PC-9 (cell line): ENCODE results near the gene FDX2. TPM values are rescaled to one million over a fixed set of nuclear protein-coding genes. Genes with fewer than 3 reads are reported as not detected.

Source experiments
- BruUV-seq: library from RNA; stranded (reverse); fragments of 400-500 nt; replicated peaks from 2 replicates; lab custom pipeline; 2021; lab: Mats Ljungman, UMichigan
- CTCF ChIA-PET: fragments of 300-600 bp; sonication (Branson Sonifier 250); formaldehyde crosslinking; loops from one replicate; lab custom pipeline; 2022; ENCODE audit warnings: antibody characterized with exemption; lab: Charles Lee
- POLR2A ChIA-PET: fragments of 300-600 bp; sonication (Branson Sonifier 250); formaldehyde crosslinking; loops from one replicate; lab custom pipeline; 2022; ENCODE audit warnings: antibody characterized with exemption; ENCODE audit not compliant: unreplicated experiment; lab: Charles Lee
- DNase-seq, 2 experiments: peaks; one replicate each; pipeline versions ENCODE4 v3.0.0 to v3.0.0-alpha.2; 2015 to 2022; ENCODE audit warnings: mixed read lengths in 1 of 2
- H2AFZ ChIP-seq: fragments of 200-600 bp; sonication (generic); 2 replicates; pipeline ENCODE4 v1.8.1; 2017; ENCODE audit warnings: antibody characterized with exemption
- H3F3A ChIP-seq: fragments of 200-600 bp; sonication (generic); 2 replicates; pipeline ENCODE4 v1.8.1; 2017; ENCODE audit warnings: antibody characterized with exemption, mild to moderate bottlenecking, low read depth; ENCODE audit not compliant: insufficient read depth
- H3K27ac ChIP-seq: fragments of 200-600 bp; sonication (generic); 2 replicates; pipeline ENCODE4 v1.6.1; 2016; ENCODE audit warnings: mixed run types
- H3K27me3 ChIP-seq: fragments of 200-600 bp; sonication (generic); 2 replicates; pipeline ENCODE4 v1.6.1; 2016; ENCODE audit warnings: low read depth, mixed run types; ENCODE audit not compliant: insufficient read depth
- H3K36me3 ChIP-seq: fragments of 200-600 bp; sonication (generic); 2 replicates; pipeline ENCODE4 v1.6.1; 2016; ENCODE audit warnings: low read depth, mixed run types
- H3K4me1 ChIP-seq: fragments of 200-600 bp; sonication (generic); replicated peaks from 2 replicates; pipeline ENCODE4 v1.6.1; 2016; ENCODE audit warnings: mixed run types; ENCODE audit not compliant: insufficient read depth
- H3K4me2 ChIP-seq: fragments of 200-600 bp; sonication (generic); 2 replicates; pipeline ENCODE4 v1.6.1; 2017; ENCODE audit warnings: mixed run types
- H3K4me3 ChIP-seq: fragments of 200-600 bp; sonication (generic); 2 replicates; pipeline ENCODE4 v1.6.1; 2016; ENCODE audit warnings: mixed run types
- H3K79me2 ChIP-seq: fragments of 200-600 bp; sonication (generic); 2 replicates; pipeline ENCODE4 v1.6.1; 2017; ENCODE audit warnings: low read depth, mixed run types
- H3K9me2 ChIP-seq: fragments of 200-600 bp; sonication (generic); 2 replicates; pipeline ENCODE4 v1.8.1; 2017; ENCODE audit warnings: mild to moderate bottlenecking; ENCODE audit not compliant: insufficient read depth
- H3K9me3 ChIP-seq: fragments of 200-600 bp; sonication (generic); 2 replicates; pipeline ENCODE4 v1.8.1; 2016; ENCODE audit warnings: low read depth; ENCODE audit not compliant: insufficient read depth
- H4K20me1 ChIP-seq: fragments of 200-600 bp; sonication (generic); 2 replicates; pipeline ENCODE4 v1.8.1; 2017; ENCODE audit not compliant: insufficient read depth
- EZH2 ChIP-seq: fragments of 200-600 bp; sonication (generic); IDR thresholded peaks from 2 replicates; pipeline ENCODE4 v1.8.0; 2017; ENCODE audit warnings: antibody characterized with exemption, low read depth
- intact Hi-C: fragments of 100-400 bp; cut with micrococcal nuclease; formaldehyde crosslinking; loops from one replicate; pipeline ENCODE4 v1.10.0; 2022; ENCODE audit not compliant: unreplicated experiment
- total RNA-seq: library from RNA; stranded (reverse); gene quantifications from 2 replicates; pipeline ENCODE4 v1.2.3, GENCODE V29; 2021
- TF ChIP-seq, protein P1 (sequence below): fragments of 200-600 bp; sonication (generic); conservative IDR thresholded peaks from 2 replicates; pipeline ENCODE4 v1.6.1; 2017; ENCODE audit warnings: mixed run types, antibody characterized with exemption, mild to moderate bottlenecking, moderate library complexity

Gene FDX2
- total RNA-seq, 1 experiment from 2014 or later, result 23.1 TPM

- Histone ChIP-seq H2AFZ (no peak overlapping the region), H3K27me3 (no peaks in the 10 kb centered on the region), H4K20me1 (no peaks in the 10 kb centered on the region), H3K9me2 (no peaks in the 10 kb centered on the region), H3K79me2 (peaks cover under 1% of the 10 kb centered on the region; the same call in 1 of the 2 replicates), H3F3A (peaks cover 44% of the 10 kb centered on the region), H3K27ac (peak overlapping the region; percentile 64), H3K4me1 (peaks cover 26% of the 10 kb centered on the region), H3K9me3 (no peaks in the 10 kb centered on the region), H3K4me2 (no peak overlapping the region), H3K36me3 (no peaks in the 10 kb centered on the region), H3K4me3 (no peak overlapping the region)
- TF ChIP-seq EZH2, result no peak
- TF ChIP-seq, protein P1, sequence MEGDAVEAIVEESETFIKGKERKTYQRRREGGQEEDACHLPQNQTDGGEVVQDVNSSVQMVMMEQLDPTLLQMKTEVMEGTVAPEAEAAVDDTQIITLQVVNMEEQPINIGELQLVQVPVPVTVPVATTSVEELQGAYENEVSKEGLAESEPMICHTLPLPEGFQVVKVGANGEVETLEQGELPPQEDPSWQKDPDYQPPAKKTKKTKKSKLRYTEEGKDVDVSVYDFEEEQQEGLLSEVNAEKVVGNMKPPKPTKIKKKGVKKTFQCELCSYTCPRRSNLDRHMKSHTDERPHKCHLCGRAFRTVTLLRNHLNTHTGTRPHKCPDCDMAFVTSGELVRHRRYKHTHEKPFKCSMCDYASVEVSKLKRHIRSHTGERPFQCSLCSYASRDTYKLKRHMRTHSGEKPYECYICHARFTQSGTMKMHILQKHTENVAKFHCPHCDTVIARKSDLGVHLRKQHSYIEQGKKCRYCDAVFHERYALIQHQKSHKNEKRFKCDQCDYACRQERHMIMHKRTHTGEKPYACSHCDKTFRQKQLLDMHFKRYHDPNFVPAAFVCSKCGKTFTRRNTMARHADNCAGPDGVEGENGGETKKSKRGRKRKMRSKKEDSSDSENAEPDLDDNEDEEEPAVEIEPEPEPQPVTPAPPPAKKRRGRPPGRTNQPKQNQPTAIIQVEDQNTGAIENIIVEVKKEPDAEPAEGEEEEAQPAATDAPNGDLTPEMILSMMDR, result no peak
- TSS peak; percentile 50 for BruUV-seq
- intact Hi-C loops, result no loop called here
- ChIA-PET POLR2A (no interaction called here), CTCF (interaction anchor here (0.6 kb wide), 3 partner anchors 23 to 342 kb away, joined by 4 to 7 read pairs (median 5); partner anchors contain the start of gene OLFM2)
- DNase-seq, result no peak
These were observed 37.8 kb downstream of the FDX2 start for GRCh38 chr19:10277795-10278589.

DNA sequence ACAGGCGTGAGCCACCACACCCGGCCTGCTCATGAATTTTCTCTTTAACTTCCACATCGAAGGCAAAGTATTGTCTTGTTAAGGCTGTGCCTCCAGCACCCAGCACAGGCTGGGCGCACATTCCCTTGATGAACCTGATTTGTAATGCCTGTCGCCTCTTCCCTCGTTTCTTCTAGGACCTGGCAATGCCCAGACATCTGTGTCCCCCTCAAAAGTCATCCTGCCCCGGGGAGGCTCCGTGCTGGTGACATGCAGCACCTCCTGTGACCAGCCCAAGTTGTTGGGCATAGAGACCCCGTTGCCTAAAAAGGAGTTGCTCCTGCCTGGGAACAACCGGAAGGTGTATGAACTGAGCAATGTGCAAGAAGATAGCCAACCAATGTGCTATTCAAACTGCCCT is 41.2 kb downstream of the FDX2 start:
- no peaks in the 10 kb centered on the region for H4K20me1 ChIP-seq
- H3F3A ChIP-seq, result peaks cover 43% of the 10 kb centered on the region
- intact Hi-C loops, result no loop called here
- ChIA-PET CTCF (interaction anchor here (0.7 kb wide), 1 partner anchor 1109 kb away, joined by 5 read pairs; no protein-coding TSS in a partner anchor), POLR2A (no interaction called here)
- H3K27me3 ChIP-seq, result no peaks in the 10 kb centered on the region
- no peak overlapping the region for H3K4me3 ChIP-seq
- H3K79me2 ChIP-seq, result peaks cover 16% of the 10 kb centered on the region
- DNase-seq, result no peak
- no peaks in the 10 kb centered on the region for H3K9me2 ChIP-seq
- H3K4me1 ChIP-seq, result peaks cover 32% of the 10 kb centered on the region
- TF ChIP-seq, protein P1, result no peak
- no peak for TF ChIP-seq EZH2
- no peaks in the 10 kb centered on the region for H3K9me3 ChIP-seq
- no peak overlapping the region for H3K4me2 ChIP-seq
- H3K27ac ChIP-seq, result no peak overlapping the region
- H2AFZ ChIP-seq, result no peak overlapping the region
- BruUV-seq, result no TSS peak
- H3K36me3 ChIP-seq, result no peaks in the 10 kb centered on the region

- CTCF ChIA-PET, result interaction anchor here (0.5 to 1.6 kb wide), 8 partner anchors 12 to 1237 kb away, joined by 3 to 12 read pairs (median 4); partner anchors contain the start of genes ICAM5 and TYK2
- H2AFZ ChIP-seq, result no peak overlapping the region
- peak overlapping the region; percentile 64; the same call in 1 of the 2 replicates for H3K4me3 ChIP-seq
- TSS peak; percentile 78 for BruUV-seq
- H3K79me2 ChIP-seq, result peaks cover 16% of the 10 kb centered on the region
- peaks cover 41% of the 10 kb centered on the region for H3F3A ChIP-seq
- no peak overlapping the region for H3K27ac ChIP-seq
- no peak for DNase-seq
- no peaks in the 10 kb centered on the region for H3K27me3 ChIP-seq
- no peaks in the 10 kb centered on the region for H4K20me1 ChIP-seq
- peaks cover 25% of the 10 kb centered on the region for H3K4me1 ChIP-seq
- H3K36me3 ChIP-seq, result no peaks in the 10 kb centered on the region
- intact Hi-C loops, result no loop called here
- H3K4me2 ChIP-seq, result peak overlapping the region; percentile 83
- TF ChIP-seq EZH2, result no peak
- TF ChIP-seq, protein P1, result no peak
- no peaks in the 10 kb centered on the region for H3K9me3 ChIP-seq
- H3K9me2 ChIP-seq, result no peaks in the 10 kb centered on the region
- POLR2A ChIA-PET, result interaction anchor here (0.6 to 1.6 kb wide), 5 partner anchors 18 to 109 kb away, joined by 3 to 17 read pairs (median 7); partner anchors contain the start of genes ICAM5 and TYK2
These were observed 44.2 kb downstream of the FDX2 start for GRCh38 chr19:10271543-10272086.
